HCT116 (cell line): ENCODE results near the gene NETO1.

ENCODE experiments used
- CTCF ChIP-seq, 3 experiments: fragments of 200-600 bp in 1 of 3; sonication (generic) in 1 of 3; IDR thresholded peaks in 2 of 3; conservative IDR thresholded peaks in 1 of 3; 2 replicates each; pipeline ENCODE4 v1.5.1; 2012 to 2017; ENCODE audit warnings: low read depth in 2 of 3, low read length in 2 of 3, antibody characterized with exemption in 1 of 3, borderline replicate concordance in 1 of 3, control low read depth in 1 of 3, mild to moderate bottlenecking in 1 of 3, mixed read lengths in 1 of 3, mixed run types in 1 of 3, moderate library complexity in 1 of 3; ENCODE audit not compliant: insufficient read depth in 1 of 3
- ELF1 ChIP-seq: IDR thresholded peaks from 2 replicates; pipeline ENCODE4 v1.6.1; 2012; ENCODE audit warnings: low read depth, borderline replicate concordance
- EZH2phosphoT487 ChIP-seq: fragments of 200-600 bp; IDR thresholded peaks from 2 replicates; pipeline ENCODE4 v1.6.1; 2018; ENCODE audit warnings: antibody characterized with exemption, borderline replicate concordance
- JUND ChIP-seq: IDR thresholded peaks from 2 replicates; pipeline ENCODE4 v1.6.1; 2012
- MAX ChIP-seq: IDR thresholded peaks from 2 replicates; pipeline ENCODE4 v1.6.1; 2012
- POLR2A ChIP-seq: IDR thresholded peaks from 2 replicates; pipeline ENCODE4 v1.7.0; 2011; ENCODE audit warnings: borderline replicate concordance; ENCODE audit not compliant: insufficient read depth, insufficient read length; ENCODE audit errors: extremely low read depth
- POLR2AphosphoS5 ChIP-seq: IDR thresholded peaks from 2 replicates; pipeline ENCODE4 v1.6.1; 2011; ENCODE audit warnings: mild to moderate bottlenecking, low read depth, low read length, moderate library complexity
- TF ChIP-seq, protein P1 (sequence below): IDR thresholded peaks from 2 replicates; pipeline ENCODE4 v1.6.1; 2012

GRCh38 chr18:72822202-72822601, 45.6 kb downstream of the NETO1 start:
- TF ChIP-seq CTCF (IDR thresholded peaks at IDR 0.05 in 2 of 3, conservative IDR thresholded peaks at IDR 0.05 in 1 of 3; ENCODE audit: borderline replicate concordance in 1 of 3, insufficient read depth in 1 of 3, low read depth in 2 of 3, low read length in 2 of 3) (no peak), POLR2A (no peak), ELF1 (no peak), MAX (no peak), JUND (no peak), EZH2phosphoT487 (no peak), POLR2AphosphoS5 (no peak)
- TF ChIP-seq, protein P1, sequence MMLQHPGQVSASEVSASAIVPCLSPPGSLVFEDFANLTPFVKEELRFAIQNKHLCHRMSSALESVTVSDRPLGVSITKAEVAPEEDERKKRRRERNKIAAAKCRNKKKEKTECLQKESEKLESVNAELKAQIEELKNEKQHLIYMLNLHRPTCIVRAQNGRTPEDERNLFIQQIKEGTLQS, result no peak
